ENCODE results near the gene DMPK. TPM values are rescaled to one million over a fixed set of nuclear protein-coding genes. Genes with fewer than 3 reads are reported as not detected.

The DMPK gene
- total RNA-seq, 1 donor from 2014 or later: 42.6 TPM

- no peak overlapping the region for H3K27ac ChIP-seq
These were observed 40.4 kb upstream of the DMPK start for GRCh38 chr19:45822716-45823115.

GRCh38 chr19:45821570-45821969 lies 39.3 kb upstream of the DMPK start:
- Histone ChIP-seq H3K9me3 (no peaks in the 10 kb centered on the region), H3K4me1 (peaks cover 4% of the 10 kb centered on the region), H3K36me3 (peaks cover 72% of the 10 kb centered on the region), H3K4me3 (no peak overlapping the region), H3K27me3 (ENCODE audit: low read depth) (no peaks in the 10 kb centered on the region), H3K27ac (no peak overlapping the region)
- ATAC-seq (no peak), DNase-seq (no peak)
- TF ChIP-seq CTCF (IDR thresholded peaks at IDR 0.05): no peak
- intact Hi-C loops (cut with DNase I): no loop called here

More at GRCh38 chr19:45822716-45823115, 40.4 kb upstream of the DMPK start:
- TF ChIP-seq CTCF (IDR thresholded peaks at IDR 0.05): no peak
- intact Hi-C loops (cut with DNase I): no loop called here
- ATAC-seq (no peak), DNase-seq (no peak)
- no peaks in the 10 kb centered on the region for H3K9me3 ChIP-seq
- no peak overlapping the region for H3K4me3 ChIP-seq
- peaks cover 81% of the 10 kb centered on the region for H3K36me3 ChIP-seq
- H3K4me1 ChIP-seq: no peaks in the 10 kb centered on the region
- no peaks in the 10 kb centered on the region for H3K27me3 ChIP-seq (ENCODE audit: low read depth)

GRCh38 chr19:45821103-45821521 lies 38.8 kb upstream of the DMPK start:
- Histone ChIP-seq H3K36me3 (peaks cover 67% of the 10 kb centered on the region), H3K4me3 (no peak overlapping the region), H3K9me3 (no peaks in the 10 kb centered on the region), H3K4me1 (peaks cover 4% of the 10 kb centered on the region), H3K27ac (no peak overlapping the region), H3K27me3 (ENCODE audit: low read depth) (no peaks in the 10 kb centered on the region)
- intact Hi-C loops (cut with DNase I): no loop called here
- no peak for TF ChIP-seq CTCF (IDR thresholded peaks at IDR 0.05)
- ATAC-seq: no peak
- no peak for DNase-seq

- TF ChIP-seq CTCF (IDR thresholded peaks at IDR 0.05): no peak
- intact Hi-C loops (cut with DNase I): no loop called here
- Histone ChIP-seq H3K4me3 (no peak overlapping the region), H3K36me3 (peaks cover 62% of the 10 kb centered on the region), H3K27ac (no peak overlapping the region), H3K27me3 (ENCODE audit: low read depth) (no peaks in the 10 kb centered on the region), H3K9me3 (no peaks in the 10 kb centered on the region), H3K4me1 (peaks cover 8% of the 10 kb centered on the region)
- no peak for DNase-seq
- ATAC-seq: no peak
These were observed 38.3 kb upstream of the DMPK start for GRCh38 chr19:45820413-45821102.

- no peak for ATAC-seq
- Histone ChIP-seq H3K36me3 (peaks cover 54% of the 10 kb centered on the region), H3K27ac (no peak overlapping the region), H3K9me3 (no peaks in the 10 kb centered on the region), H3K4me1 (peaks cover 8% of the 10 kb centered on the region), H3K4me3 (no peak overlapping the region), H3K27me3 (ENCODE audit: low read depth) (no peaks in the 10 kb centered on the region)
- TF ChIP-seq CTCF (IDR thresholded peaks at IDR 0.05): no peak
- no peak for DNase-seq
- intact Hi-C loops (cut with DNase I): no loop called here
These were observed 37.5 kb upstream of the DMPK start for GRCh38 chr19:45819769-45820168.

Measured in lower lobe of right lung (tissue), 2 donors.